PC-3 (cell line): Measurements from ENCODE around the gene ADAMTS17. TPM values are rescaled to one million over a fixed set of nuclear protein-coding genes. Genes with fewer than 3 reads are reported as not detected.
A peak's percentile ranks its signal among the peaks of the same experiment; 100 is the strongest.

Experiments
- ATAC-seq: fragments of 200-7000 bp; cut with Tn5 transposase; 2 replicates; pipeline ENCODE4 v1.9.1; 2020; ENCODE audit warnings: mild to moderate bottlenecking, moderate library complexity
- BruUV-seq: library from RNA; stranded (reverse); fragments of 400-500 nt; replicated peaks from 2 replicates; lab custom pipeline; 2021; lab: Mats Ljungman, UMichigan
- CTCF ChIA-PET: fragments of 300-600 bp; sonication (Branson Sonifier 250); formaldehyde crosslinking; loops from one replicate; lab custom pipeline; 2022; ENCODE audit warnings: antibody characterized with exemption; lab: Charles Lee
- POLR2A ChIA-PET: fragments of 300-600 bp; sonication (Branson Sonifier 250); formaldehyde crosslinking; loops from one replicate; lab custom pipeline; 2022; ENCODE audit warnings: antibody characterized with exemption; ENCODE audit not compliant: unreplicated experiment; lab: Charles Lee
- DNase-seq: peaks from one replicate; pipeline ENCODE4 v3.0.0-alpha.2; 2015
- H2AFZ ChIP-seq: fragments of 300-600 bp; sonication (generic); 2 replicates; pipeline ENCODE4 v1.6.0; 2016; ENCODE audit warnings: antibody characterized with exemption, low read length
- H3F3A ChIP-seq: fragments of 300-600 bp; sonication (generic); one replicate; pipeline ENCODE4 v1.6.0; 2017; ENCODE audit warnings: antibody characterized with exemption, low read length, control low read depth, mild to moderate bottlenecking; ENCODE audit not compliant: unreplicated experiment
- H3K27ac ChIP-seq: fragments of 300-600 bp; sonication (generic); 2 replicates; pipeline ENCODE4 v1.5.1; 2016; ENCODE audit warnings: mild to moderate bottlenecking, low read length
- H3K27me3 ChIP-seq: fragments of 300-600 bp; sonication (generic); 2 replicates; pipeline ENCODE4 v1.6.1; 2016; ENCODE audit warnings: low read length, mixed read lengths
- H3K36me3 ChIP-seq: fragments of 300-600 bp; sonication (generic); 2 replicates; pipeline ENCODE4 v1.6.1; 2016; ENCODE audit warnings: low read depth, mixed run types, low read length, mixed read lengths
- H3K4me1 ChIP-seq: fragments of 300-600 bp; sonication (generic); 2 replicates; pipeline ENCODE4 v1.5.1; 2016; ENCODE audit warnings: low read length; ENCODE audit not compliant: insufficient read depth
- H3K4me2 ChIP-seq: fragments of 300-600 bp; sonication (generic); 2 replicates; pipeline ENCODE4 v1.6.0; 2016; ENCODE audit warnings: low read length
- H3K4me3 ChIP-seq: fragments of 300-600 bp; sonication (generic); 2 replicates; pipeline ENCODE4 v1.5.1; 2016; ENCODE audit warnings: mild to moderate bottlenecking, low read length, mixed read lengths
- H3K79me2 ChIP-seq: fragments of 300-600 bp; sonication (generic); 2 replicates; pipeline ENCODE4 v1.6.1; 2017; ENCODE audit warnings: low read length, mixed read lengths
- H3K9ac ChIP-seq: fragments of 300-600 bp; sonication (generic); 2 replicates; pipeline ENCODE4 v1.6.0; 2016; ENCODE audit warnings: mild to moderate bottlenecking, low read length
- H3K9me2 ChIP-seq: fragments of 300-600 bp; sonication (generic); replicated peaks from 2 replicates; pipeline ENCODE4 v1.6.1; 2016; ENCODE audit warnings: mixed run types, low read length, mixed read lengths
- H3K9me3 ChIP-seq: fragments of 300-600 bp; sonication (generic); 2 replicates; pipeline ENCODE4 v1.6.1; 2016; ENCODE audit warnings: low read length, mixed read lengths
- H4K20me1 ChIP-seq: fragments of 300-600 bp; sonication (generic); 2 replicates; pipeline ENCODE4 v1.6.1; 2016; ENCODE audit warnings: low read length, mixed read lengths
- EZH2 ChIP-seq: fragments of 300-600 bp; sonication (generic); IDR thresholded peaks from one replicate; pipeline ENCODE4 v1.6.1; 2017; ENCODE audit warnings: antibody characterized with exemption, mild to moderate bottlenecking, low read length; ENCODE audit not compliant: unreplicated experiment
- EZH2phosphoT487 ChIP-seq: fragments of 300-600 bp; sonication (generic); IDR thresholded peaks from 2 replicates; pipeline ENCODE4 v1.6.1; 2018; ENCODE audit warnings: mild to moderate bottlenecking, antibody characterized with exemption, low read length, borderline replicate concordance
- intact Hi-C: fragments of 100-400 bp; cut with micrococcal nuclease; formaldehyde crosslinking; loops from 2 replicates; pipeline ENCODE4 v1.9.0; 2023
- total RNA-seq: library from RNA; depleted of rRNA; stranded (reverse); fragments of >200 nt; gene quantifications from 2 replicates; pipeline ENCODE4 v1.2.3, GENCODE V29; 2014
- TF ChIP-seq, protein P1 (sequence below): fragments of 300-600 bp; sonication (generic); conservative IDR thresholded peaks from 2 replicates; pipeline ENCODE4 v1.5.1; 2017; ENCODE audit warnings: antibody characterized with exemption, low read depth, mild to moderate bottlenecking, low read length

ADAMTS17 gene
- total RNA-seq, 1 experiment from 2014 or later, result 6.9 TPM

DNA sequence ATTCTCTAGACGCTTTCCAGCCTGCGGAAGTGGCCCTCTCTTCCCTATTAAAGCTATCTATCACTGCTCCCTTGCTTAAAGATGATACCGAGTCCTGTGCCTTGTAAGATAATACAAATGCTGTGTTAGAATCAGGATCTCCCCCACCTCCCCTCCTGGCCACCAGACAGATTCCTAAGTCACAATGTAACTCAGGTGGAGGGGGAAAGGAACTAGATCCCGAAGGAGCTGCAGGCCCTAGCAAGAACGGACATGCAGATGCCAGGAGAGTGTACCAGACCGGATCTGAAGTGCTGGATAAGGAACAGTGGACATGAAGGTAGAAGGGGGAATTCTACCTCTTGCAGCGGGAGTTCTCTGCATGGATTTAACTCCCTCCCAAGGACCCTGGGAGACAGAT lies 377.8 kb downstream of the ADAMTS17 start:
- Histone ChIP-seq H3K36me3 (no peaks in the 10 kb centered on the region), H3K79me2 (no peaks in the 10 kb centered on the region), H3K4me3 (no peak overlapping the region), H3K9ac (no peak overlapping the region), H3K27me3 (no peaks in the 10 kb centered on the region), H4K20me1 (no peaks in the 10 kb centered on the region), H3K9me3 (no peaks in the 10 kb centered on the region), H3F3A (no peaks in the 10 kb centered on the region), H3K4me1 (peaks cover 19% of the 10 kb centered on the region), H3K9me2 (no peaks in the 10 kb centered on the region), H3K4me2 (no peak overlapping the region), H3K27ac (no peak overlapping the region), H2AFZ (no peak overlapping the region)
- TF ChIP-seq EZH2phosphoT487 (no peak), EZH2 (no peak)
- TF ChIP-seq, protein P1, sequence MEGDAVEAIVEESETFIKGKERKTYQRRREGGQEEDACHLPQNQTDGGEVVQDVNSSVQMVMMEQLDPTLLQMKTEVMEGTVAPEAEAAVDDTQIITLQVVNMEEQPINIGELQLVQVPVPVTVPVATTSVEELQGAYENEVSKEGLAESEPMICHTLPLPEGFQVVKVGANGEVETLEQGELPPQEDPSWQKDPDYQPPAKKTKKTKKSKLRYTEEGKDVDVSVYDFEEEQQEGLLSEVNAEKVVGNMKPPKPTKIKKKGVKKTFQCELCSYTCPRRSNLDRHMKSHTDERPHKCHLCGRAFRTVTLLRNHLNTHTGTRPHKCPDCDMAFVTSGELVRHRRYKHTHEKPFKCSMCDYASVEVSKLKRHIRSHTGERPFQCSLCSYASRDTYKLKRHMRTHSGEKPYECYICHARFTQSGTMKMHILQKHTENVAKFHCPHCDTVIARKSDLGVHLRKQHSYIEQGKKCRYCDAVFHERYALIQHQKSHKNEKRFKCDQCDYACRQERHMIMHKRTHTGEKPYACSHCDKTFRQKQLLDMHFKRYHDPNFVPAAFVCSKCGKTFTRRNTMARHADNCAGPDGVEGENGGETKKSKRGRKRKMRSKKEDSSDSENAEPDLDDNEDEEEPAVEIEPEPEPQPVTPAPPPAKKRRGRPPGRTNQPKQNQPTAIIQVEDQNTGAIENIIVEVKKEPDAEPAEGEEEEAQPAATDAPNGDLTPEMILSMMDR, result no peak
- intact Hi-C loops, result loop anchor here (10.0 kb wide), 1 partner anchor 151 kb away; no protein-coding TSS in a partner anchor
- ATAC-seq (no peak), DNase-seq (no peak)
- ChIA-PET CTCF (no interaction called here), POLR2A (interaction anchor here (0.7 kb wide), 1 partner anchor 19 kb away, joined by 3 read pairs; no protein-coding TSS in a partner anchor)
- BruUV-seq, result no TSS peak

DNA sequence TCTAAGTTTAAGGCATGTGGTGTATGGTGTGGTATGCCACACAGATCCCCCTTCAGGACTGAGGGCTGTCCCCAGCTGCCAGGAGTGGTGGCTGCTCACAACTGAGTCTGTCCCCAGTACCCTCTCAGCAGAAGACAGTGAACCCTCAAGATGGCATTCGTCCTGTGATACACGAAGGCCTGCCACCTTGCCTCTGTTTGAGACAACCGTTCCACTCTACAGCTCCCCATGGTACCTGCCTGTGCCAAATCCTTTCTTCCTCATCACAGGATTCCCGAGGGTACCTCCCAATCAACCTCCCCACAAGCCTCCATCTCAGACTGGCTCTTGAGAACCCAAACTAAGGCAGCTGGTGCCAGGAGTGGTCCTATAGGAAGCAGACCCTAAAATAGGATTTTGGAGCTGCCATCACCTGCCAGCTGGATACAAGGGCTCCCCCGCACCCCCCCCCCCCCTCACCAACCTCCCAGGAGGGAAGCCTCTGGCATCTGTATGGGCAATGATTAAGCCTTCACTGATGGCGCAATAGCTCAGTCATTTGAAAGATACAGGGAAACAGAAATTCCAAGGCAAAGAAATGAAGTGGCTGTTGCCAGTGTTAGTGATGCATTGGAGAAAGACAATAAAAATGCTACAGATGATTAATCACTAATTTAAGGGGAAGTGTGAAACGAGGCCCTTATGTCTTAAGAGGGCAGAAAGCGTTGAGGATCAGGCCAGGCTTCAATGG lies 378.5 kb downstream of the ADAMTS17 start:
- intact Hi-C loops, result loop anchor here (10.0 kb wide), 1 partner anchor 152 kb away; no protein-coding TSS in a partner anchor
- DNase-seq, result peak; percentile 68
- Histone ChIP-seq H4K20me1 (no peaks in the 10 kb centered on the region), H3K9me3 (no peaks in the 10 kb centered on the region), H3K9me2 (no peaks in the 10 kb centered on the region), H3K27me3 (no peaks in the 10 kb centered on the region), H3K4me3 (no peak overlapping the region), H3K36me3 (no peaks in the 10 kb centered on the region), H3K4me2 (no peak overlapping the region), H3K27ac (no peak overlapping the region), H3K9ac (no peak overlapping the region), H3K79me2 (no peaks in the 10 kb centered on the region), H2AFZ (no peak overlapping the region), H3K4me1 (peaks cover 21% of the 10 kb centered on the region), H3F3A (no peaks in the 10 kb centered on the region)
- ChIA-PET POLR2A (interaction anchor here (0.7 kb wide), 1 partner anchor 20 kb away, joined by 3 read pairs; no protein-coding TSS in a partner anchor), CTCF (no interaction called here)
- BruUV-seq, result no TSS peak
- ATAC-seq, result no peak
- TF ChIP-seq EZH2, result no peak
- TF ChIP-seq EZH2phosphoT487, result no peak
- TF ChIP-seq, protein P1, result no peak
